ENCODE data around the gene CFDP1.
A peak's percentile ranks its signal among the peaks of the same experiment; 100 is the strongest.
"Not testable (repeated sequence)": the region's sequence is repeated elsewhere in the genome, so short reads cannot be mapped to it uniquely, and the experiment has no call there.

Gene CFDP1

DNA sequence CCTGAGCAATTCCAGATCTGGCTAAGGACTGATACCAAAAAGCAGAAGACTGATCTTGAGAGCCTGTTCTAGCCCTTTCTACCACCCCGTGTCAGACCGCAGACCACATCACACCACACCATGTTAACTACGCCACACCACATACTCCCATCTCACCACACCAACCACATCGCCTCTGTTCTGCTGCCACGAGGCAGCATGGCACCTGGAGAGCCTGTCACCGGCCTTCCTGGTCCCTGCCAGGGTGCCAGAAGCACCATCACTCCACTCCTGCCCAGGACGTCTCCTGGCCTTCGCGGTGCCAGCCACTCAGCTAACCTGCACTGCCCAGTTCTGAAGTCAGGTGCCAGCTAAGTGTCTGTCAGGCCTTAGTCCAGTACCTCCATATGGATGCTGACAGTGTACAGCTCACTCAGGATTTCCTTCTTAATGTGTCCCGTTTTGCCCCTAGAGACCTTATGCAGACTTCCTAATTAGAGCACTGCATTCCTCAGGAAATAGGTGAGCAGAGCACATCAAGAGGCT, 144.6 kb downstream of the CFDP1 start:
- DNase-seq: peak; percentile 77

DNA sequence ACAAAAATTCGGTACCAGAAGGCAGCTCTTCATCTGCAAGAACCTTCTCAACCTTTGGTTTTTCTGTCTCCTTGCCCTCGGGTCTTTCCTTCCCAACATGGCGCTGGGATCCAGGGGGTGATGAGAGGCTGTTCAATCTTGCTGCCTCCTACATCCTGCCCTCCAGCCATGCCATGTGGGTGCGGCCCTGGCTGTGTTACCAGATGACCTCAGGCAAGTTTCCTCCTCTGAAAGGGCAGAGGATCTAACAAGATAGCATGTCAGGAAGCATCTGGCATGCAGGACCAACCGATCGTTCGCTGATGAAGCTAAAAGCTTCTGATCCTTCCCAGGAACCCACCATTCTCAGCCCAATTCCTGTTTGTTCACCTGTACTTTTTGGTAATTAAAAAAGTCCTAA, 145.1 kb downstream of the CFDP1 start:
- no peak for DNase-seq

DNA sequence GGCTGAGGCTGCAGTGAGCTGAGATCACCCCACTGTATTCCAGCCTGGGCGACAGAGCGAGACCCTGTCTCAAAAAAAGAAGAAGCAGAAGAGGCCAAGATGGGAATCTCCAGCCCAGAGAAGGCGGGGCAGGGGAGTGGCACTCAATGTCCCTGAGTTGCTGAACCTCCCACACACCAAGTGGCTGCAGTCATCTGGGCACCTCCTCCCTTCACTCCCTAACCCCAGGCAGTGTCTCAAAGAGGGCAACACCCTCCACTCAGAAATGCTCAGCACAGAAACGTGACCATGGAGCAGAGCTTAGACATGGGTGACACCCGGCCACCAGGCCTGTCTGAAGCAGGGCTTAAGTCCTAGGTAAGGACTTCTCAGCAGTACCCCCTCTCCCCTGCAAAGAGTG, 145.6 kb downstream of the CFDP1 start:
- DNase-seq: no peak

DNA sequence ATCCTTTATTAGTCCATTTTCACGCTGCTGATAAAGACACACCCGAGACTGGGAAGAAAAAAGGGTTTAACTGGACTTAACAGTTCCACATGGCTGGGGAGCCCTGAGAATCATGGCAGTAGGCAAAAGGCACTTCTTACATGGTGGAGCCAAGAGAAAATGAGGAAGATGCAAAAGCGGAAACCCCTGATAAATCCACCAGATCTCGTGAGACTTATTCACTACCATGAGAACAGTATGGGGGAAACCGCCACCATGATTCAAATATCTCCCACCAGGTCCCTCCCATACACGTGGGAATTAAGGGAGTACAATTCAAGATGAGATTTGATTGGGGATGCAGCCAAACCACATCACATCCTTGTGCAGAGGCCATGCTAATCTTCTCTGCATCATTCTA, 146.9 kb downstream of the CFDP1 start:
- no peak for DNase-seq

DNA sequence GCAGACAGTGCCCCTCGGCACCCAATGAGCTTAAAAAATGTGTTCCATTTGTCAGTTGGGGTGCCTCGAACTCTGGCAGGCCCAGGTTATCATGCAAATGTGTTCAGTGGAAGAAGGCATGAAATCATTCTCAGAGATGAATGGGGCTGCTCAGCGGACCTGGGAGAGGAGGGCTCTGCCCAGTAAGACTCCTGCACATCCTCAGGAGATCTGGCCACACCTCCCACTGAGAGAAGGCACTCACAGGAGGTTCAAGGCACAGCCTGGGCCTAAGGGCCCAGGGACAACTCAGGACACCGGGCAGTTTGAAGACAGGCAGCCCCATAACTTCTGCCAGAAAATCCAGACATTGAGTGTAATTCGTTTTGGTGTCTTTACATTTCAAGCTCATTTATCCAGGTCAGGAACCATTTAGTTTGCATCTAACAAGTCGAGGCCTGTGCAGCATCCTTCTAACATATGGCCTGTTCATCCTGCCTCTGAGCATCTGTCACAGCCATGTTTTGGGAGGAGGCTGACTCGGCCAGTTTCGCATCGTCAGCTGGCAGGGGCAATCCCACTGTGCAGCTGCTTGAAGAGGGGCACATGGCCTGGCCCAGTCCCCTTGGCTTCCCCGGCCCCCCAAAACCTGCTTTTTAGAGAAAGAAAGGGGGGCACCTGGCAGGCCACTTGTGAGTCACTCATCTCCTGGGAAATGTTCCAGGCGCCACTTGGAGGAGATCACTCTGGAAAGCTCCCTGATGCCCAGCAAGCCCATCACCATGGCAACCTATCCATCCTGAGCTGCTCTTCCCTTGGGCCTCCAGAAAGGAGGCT, 150.6 kb downstream of the CFDP1 start:
- DNase-seq: no peak

DNA sequence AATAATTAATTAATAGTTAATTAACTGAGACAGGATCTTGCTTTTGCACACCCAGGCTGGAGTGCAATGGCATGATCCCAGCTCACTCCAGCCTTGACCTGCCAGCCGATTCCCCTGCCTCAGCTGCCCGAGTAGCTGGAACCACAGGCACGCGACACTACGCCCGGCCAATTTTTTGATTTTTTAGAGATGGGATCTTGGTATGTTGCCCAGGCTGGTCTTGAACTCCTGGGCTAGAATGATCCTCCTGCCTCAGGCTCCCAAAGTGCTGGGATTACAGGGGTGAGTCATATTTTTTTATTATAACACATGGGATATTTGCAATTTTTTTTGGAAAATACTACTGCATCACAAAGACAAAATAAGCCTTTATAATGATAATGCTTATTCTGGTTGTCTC, 151.5 kb downstream of the CFDP1 start:
- no peak for DNase-seq

DNA sequence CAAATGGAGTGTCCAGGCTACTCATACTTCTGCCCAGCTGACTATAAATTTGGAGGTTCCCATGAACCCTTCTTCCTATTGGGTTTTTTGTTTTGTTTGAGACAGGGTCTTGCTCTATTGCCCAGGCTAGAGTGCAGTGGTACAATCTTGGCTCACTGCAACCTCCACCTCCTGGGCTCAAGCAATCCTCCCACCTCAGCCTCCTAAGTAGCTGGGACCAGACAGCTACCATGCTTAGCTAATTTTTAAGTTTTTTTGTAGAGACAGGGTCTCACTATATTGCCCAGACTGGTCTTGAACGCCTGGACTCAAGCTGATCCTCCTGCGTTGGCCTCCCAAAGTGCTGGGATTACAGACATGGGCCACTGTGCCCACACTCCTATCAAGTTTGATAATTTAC, 152.3 kb downstream of the CFDP1 start:
- DNase-seq: not testable (repeated sequence)

DNA sequence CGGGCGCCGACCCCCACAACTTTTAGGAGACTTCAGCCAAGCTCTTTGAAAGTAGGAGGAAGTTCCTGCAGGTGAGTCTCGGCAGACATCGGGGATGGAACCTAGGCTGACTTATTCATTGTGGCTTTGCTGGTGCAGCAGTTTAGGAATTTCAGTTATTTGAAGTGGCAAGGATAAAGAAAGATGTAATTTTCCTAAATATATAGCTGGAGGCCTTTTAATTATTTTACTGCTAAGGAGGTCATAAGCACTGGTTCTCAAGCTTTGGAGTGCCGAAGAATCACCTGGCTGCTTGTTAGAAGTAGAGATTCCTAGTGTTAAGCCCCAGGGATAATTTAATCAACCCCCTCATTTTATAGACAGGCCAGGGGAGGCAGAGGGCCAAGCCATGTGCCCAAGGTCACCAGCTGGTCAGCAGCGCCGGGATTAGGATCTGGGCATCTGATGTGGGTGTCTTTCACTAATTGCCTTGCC, 152.9 kb downstream of the CFDP1 start:
- DNase-seq: no peak

DNA sequence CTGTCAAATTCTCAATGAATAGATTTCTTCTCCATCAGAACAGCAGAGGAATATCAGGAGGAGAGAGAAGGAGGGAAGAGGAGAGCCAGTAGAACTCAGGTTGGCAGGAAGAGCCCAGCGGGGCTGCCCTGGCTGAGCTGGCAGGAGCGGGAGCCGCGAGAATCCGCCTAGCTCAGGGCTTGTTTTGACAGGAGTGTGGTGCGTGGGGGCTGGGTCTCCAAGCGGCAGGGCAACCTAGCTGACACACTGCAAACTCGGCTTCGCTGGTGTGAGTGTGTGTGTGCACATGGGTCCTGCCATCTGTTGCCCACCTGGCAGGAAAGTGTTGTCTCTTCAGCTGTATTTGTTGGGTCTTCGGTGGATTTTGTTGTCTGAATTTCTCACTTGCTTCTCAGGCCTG, 154.0 kb downstream of the CFDP1 start:
- no peak for DNase-seq

DNA sequence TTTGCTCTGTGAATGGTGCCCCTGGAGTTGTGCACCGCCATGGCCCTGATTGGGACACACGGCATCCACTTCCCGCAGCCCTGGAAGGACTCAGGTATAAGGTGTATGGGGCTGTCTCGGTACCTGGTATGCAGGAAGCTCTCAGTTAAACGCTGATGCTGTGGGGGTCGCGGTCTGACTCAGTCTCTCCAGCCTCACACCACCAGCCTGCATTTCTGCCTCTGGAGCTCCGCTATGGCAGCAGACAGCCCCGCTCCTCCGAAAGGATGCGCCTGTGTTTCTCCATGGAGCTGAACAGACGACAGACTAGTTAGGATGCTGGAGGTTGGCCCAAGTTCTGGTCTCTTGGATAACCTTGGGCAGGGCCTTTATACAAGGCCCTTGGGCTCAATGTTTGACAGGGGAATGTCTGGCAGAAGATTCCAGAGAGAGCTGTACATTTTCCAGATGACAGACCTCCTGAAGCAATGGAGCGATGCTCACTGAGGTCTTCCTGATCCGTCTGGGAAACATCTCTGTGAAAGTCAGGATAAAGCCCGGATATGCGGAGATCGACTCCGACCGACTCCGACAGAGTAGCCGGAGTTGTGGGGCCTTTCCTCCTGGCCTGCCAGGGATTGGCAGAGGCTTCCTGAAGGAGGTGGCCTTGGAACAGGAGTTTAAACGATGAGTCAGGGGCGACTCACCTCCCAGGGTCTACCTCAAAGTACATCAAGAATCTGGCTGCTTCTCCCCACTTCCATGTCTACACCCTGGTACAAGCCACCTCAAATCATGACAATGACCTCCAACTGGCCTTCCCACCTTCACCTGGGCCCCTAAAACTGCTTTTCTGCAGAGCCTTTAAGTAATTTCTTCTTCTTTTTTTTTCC, 160.0 kb downstream of the CFDP1 start:
- no peak for DNase-seq

DNA sequence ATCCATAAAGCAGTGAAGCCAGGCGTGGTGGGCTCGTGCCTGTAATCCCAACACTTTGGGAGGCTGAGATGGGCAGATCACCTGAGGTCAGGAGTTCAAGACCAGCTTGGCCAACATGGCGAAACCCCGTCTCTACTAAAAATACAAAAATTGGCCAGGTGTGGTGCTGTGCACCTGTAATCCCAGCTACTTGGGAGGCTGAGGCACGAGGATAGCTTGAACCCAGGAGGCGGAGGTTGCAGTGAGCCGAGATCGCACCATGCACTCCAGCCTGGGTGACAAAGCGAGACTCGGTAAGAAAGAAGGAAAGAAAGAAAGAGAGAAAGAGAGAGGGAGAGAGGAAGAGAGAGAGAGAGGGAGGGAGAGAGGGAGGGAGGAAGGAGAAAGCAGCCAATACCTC, 160.7 kb downstream of the CFDP1 start:
- DNase-seq: not testable (repeated sequence)

DNA sequence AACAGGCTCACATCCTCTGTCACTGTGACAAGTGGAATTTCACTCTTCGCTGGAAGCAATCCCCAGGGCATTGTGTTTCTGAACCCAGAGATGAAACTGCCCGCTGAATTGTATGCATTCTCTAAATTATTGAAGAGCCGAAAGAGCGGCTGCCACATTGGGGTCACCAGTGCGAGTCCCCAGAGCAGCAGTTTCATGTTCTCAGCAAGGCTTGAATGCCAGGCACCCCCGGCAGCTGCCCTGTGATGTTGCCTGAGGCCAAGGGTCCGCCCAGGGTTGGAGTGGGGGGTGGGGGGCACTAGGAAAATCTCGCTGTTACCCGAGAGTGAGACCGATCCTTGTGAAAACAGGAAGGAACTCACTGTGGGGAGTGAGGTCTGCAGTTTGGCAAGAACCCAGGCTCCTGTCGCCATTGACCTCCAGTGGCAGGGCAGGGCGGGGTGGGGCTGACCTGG, 161.2 kb downstream of the CFDP1 start:
- DNase-seq: no peak

DNA sequence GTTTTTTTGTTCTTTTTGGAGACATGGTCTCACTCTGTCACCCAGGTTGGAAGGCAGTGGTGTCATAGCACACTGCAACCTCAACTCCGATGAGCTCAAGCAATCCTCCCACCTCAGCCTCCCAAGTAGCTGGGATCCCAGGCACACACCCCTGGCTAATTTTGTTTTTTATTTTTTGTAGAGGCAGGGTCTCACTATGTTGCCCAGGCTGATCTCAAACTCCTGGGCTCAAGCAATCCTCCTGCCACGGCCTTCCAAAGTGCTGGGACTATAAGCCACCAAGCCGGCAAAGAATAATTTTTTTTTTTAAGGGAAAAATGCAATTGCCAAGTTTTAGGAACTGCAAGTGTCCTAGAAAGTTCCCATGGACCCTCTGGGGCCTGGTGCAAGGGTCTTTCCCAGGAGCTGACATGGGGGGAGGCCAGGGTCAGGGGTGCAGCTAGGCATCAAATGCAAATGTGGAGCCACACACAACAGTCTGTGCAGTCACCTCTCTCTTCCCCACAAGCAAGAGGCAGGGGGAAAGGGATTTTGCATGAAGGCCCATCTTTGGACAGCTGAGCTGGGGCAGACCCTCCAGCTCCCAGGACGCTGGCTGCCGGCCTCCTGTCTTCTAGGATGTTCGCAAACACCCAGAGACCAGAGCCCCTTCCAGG, 161.7 kb downstream of the CFDP1 start:
- no peak for DNase-seq

DNA sequence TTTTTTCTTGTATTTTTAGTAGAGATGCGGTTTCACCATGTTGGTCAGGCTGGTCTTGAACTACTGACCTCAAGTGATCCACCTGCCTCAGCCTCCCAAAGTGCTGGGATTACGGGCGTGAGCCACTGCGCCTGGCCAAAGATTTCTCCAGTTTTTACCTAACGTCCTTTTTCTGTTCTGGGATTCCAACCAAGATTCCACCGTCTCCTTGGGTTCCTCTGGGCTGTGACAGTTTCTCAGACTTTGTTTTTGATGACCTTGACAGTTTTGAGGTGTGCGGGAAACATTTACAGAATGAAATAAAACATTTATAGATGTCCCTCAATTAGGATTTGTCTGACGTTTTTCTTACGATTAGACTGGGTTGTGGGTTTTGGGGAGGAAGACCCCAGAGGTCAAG, 163.9 kb downstream of the CFDP1 start:
- not testable (repeated sequence) for DNase-seq

DNA sequence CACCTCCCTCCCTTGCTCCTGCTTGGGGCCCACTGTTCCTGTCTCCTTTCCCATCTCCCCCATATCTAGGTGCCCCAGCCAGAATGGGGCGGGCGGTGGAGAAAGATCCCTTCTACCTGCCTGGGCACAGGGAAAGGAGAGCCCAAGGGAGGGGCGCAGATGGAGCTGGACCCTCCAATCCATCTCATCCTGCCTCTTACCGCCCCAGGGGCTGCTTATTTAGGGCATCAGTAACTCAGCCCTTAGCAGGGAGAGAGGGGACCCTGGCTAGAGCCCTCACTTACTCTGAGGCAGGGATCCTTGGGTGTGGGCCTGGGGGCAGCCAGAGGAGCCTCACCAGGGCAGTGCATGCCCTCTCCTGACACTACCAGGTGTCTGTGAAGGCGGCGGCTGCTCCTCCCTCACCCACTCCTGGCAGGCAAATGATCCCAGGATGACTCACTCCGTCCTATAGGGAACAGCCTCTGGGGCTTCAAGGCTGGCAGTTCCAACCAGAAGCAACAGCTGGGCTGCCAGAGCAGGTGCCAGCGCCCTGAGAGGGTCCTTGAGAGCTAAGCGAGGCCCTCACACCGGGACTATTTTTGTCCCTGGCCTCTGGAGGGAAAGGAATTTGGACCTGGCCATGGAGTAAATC, 165.6 kb downstream of the CFDP1 start:
- DNase-seq: no peak

DNA sequence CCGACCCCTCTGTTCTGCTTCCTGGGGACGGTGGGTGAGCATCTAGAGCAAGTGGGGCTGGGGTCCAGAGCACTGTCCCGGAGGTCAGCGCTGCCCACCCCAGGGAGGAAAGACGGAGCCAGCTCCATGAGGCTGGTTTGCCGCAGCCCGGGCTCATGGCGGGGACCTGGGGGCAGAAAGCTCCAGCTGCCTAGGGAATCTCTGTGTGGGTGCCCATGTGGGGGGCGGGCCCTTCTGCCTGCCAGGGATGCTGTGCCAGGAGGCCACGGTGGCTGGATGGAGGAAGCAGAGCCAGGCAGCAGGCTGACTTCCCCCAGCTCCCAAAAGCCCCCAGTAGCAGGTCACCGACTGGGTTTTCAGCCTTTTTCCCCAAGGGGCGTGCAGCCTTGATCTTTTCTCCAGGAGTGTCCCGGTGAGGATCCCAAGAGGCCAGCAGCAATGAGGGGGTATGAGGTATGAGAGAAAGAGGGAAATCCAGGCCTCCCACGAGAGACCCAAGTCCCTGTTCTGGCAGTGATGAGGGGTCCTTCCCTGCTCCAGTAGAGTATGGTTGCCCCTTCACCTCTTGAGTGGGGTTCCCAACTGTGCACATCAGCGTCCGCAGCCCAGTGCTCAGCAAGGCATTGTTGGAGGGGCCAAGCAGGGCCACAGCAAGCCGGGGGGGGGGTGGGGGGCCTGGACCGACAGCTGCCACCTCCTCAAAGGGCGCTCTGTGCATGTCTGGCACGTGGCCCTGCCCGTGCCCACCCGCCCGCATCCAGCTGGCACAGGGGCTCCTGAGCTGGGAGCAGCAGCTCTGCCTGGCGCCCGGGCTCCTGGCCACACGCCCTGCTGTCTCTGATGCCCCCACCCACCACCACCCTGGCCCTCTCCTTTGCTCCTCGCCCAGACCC, 166.3 kb downstream of the CFDP1 start:
- no peak for DNase-seq

DNA sequence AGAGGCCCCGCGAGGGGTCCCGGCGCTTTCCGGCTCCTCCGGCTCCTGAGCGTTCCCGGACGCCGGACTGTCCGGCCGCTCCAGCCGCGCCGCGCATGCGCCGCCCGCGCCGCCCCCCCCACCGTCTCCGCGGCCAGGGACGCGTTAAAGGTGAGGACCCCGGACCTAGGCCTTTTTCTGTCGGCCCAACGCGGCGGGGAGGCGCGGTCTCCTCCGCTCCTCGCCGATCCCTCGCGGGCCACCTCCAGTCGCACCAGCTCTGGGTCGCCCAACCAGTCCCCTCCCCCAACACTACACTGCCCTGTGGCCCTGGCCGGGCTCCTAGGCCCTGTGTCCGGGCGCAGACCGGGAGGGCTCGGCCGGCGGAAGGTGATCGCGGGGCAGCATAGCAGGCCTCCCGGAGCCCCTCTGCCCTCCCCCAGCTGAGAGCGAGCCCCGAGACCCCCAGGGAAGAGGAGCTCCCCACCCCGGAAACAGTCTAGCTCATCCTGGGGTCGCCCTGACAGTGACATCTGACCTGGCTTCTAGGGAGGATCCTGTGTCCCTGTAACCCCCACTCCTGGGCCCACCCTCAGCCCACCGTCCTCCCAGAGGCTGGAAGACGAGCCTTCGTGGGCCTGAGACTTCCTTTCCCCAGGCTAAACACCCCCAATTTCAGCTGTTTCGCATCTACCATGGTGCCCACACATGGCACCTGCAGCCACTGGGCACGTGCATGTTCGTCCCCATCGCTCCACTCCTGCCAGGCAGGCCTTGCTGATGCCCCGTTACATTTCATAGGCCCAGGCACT, 167.2 kb downstream of the CFDP1 start:
- DNase-seq: no peak

DNA sequence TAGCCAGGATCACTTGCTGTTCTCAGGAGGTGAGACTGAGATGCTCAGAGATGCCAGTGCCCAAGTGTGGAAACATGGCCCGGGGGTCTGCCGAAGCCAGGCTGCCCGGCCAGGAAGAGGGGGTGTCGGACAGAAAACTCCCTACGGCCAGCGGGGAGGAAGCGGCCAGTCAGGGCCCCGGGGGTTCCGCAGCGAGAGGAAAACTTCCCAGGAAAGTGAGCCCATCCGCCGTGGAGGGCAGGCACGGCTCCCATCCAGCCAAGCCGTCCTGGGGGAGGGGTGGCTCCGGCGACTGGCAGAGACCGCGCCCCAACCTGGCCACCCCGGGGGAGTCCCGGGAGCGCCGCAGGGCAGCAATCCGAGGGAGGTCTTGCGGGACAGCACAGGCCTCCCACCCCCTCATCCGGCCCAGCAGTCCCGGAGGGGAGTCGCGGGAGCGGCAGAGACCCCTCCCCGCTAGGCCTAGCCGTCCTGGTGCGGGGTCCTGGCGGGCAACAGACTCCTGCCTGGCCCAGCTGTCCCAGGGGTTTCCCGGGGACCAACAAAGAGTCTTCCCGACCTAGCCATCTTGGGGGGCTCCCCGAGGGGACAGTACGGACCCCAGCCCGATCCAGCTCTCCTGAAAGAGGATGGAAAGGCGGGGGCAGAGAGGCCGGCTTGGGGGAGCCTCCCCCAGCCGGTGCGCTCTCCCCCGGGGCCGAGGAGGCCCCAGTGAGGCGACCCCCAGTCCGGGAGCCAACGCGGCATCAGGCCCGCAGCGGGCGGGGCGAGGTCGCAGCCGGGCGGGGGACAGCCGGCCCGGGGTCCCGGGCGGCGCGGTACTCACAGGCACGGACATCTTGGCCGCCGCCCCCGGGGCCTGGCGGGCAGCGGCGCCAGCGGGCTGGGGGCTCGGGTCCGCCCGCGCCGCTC, 168.0 kb downstream of the CFDP1 start:
- no peak for DNase-seq

DNA sequence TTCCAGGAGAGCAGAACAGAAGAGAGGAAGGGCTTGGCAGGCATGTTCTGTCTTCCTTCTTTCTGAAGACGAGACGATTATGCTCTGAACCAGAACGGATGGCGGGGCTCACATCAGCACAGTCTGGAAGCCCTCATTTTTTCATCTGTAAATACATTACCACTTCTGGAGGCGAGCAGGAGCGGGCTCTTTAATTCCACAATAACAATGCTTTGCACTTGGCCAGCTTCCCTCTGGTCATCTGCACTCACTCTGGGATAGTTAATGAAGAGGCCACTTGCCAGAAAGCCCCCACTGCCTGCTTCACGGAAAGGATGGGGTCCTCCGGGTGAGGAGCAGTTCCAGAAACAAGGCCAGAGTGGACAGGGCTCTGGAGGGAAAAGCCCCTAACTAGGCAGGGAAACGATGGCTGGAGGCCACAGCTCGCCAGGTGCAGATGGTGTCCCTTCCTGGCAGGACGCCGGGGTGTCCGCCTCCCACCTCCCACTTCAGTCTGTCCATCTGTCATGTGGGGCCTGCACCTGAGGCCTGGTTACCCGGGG, 168.8 kb downstream of the CFDP1 start:
- DNase-seq: no peak

Data from central memory CD4-positive, alpha-beta T cell (primary cell).